Central memory CD8-positive, alpha-beta T cell (primary cell): Measurements from ENCODE around the gene CMIP.
"Not testable (repeated sequence)": the region's sequence is repeated elsewhere in the genome, so short reads cannot be mapped to it uniquely, and the experiment has no call there.

Experiments used
- ATAC-seq: fragments of 150-1000 bp; cut with Tn5 transposase; replicated peaks from 2 replicates; pipeline ENCODE4 v1.10.0; 2022; ENCODE audit warnings: mild to moderate bottlenecking, moderate FRiP score, moderate number of reproducible peaks; ENCODE audit not compliant: poor library complexity, severe bottlenecking; ENCODE audit errors: extremely low read depth
- DNase-seq, 2 donors: peaks; one replicate each; pipeline ENCODE4 v3.0.0; 2021; ENCODE audit warnings: low spot score in 2 of 2
- H3K27ac Mint-ChIP-seq: one replicate; pipeline ENCODE4 v1.8.0; 2022; ENCODE audit warnings: low read depth, mild to moderate bottlenecking, moderate library complexity, mixed read lengths
- H3K27me3 Mint-ChIP-seq: one replicate; pipeline ENCODE4 v1.8.0; 2022; ENCODE audit warnings: mixed read lengths
- H3K36me3 Mint-ChIP-seq: one replicate; pipeline ENCODE4 v1.8.0; 2022; ENCODE audit warnings: mild to moderate bottlenecking, moderate library complexity, mixed read lengths; ENCODE audit not compliant: insufficient read depth
- H3K4me1 Mint-ChIP-seq: one replicate; pipeline ENCODE4 v1.8.0; 2022; ENCODE audit warnings: mixed read lengths
- H3K4me3 Mint-ChIP-seq: one replicate; pipeline ENCODE4 v1.8.0; 2022; ENCODE audit warnings: mild to moderate bottlenecking, moderate library complexity, mixed read lengths
- H3K9me3 Mint-ChIP-seq: one replicate; pipeline ENCODE4 v1.8.0; 2022; ENCODE audit warnings: mixed read lengths

The CMIP gene

DNA sequence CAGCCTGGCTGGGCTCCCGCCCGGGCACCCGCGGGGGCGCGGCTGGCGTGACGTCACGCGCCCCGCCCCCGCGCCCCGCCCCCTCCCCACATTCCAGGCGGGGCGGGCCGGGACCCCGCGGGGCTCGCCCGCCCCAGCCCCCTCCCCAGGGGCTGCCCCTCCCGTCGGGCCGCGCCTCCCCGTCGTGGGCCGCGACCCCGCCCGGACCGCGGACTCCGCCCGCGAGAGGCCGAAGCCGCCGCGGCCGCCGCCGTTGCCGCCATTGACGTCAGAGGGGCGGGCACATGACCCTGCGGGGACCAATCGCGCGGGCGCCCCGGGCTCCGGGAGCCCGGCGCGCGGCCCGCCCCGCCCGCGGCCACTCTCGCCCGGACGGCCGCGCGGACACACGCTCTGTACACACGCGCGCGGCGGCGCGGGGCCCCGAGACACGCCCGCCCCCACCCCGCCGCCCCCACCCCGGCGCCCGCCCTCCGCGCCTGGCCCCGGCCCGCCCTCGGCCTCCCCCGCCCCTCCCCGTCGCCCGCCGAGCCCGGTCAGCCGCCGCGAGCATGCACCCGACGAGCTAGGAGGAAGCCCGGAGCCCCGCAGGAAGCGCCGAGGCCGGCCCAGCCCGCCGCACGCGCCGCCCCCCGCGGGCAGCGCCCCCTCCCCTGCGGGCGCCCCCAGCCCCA, at the start of gene CMIP:
CMIP (plus strand) TSS at position 361 of the 674 bp plus-strand sequence.
- ATAC-seq (peak; percentile 66), DNase-seq (peak; percentile 73 to 78)
- Mint-ChIP-seq H3K36me3 (peaks cover 30% of the 10 kb centered on the region), H3K4me1 (peaks cover 42% of the 10 kb centered on the region), H3K9me3 (no peaks in the 10 kb centered on the region), H3K27ac (peak within 1 kb of the TSS; percentile 97), H3K4me3 (peak within 1 kb of the TSS; percentile 92), H3K27me3 (no peaks in the 10 kb centered on the region)

DNA sequence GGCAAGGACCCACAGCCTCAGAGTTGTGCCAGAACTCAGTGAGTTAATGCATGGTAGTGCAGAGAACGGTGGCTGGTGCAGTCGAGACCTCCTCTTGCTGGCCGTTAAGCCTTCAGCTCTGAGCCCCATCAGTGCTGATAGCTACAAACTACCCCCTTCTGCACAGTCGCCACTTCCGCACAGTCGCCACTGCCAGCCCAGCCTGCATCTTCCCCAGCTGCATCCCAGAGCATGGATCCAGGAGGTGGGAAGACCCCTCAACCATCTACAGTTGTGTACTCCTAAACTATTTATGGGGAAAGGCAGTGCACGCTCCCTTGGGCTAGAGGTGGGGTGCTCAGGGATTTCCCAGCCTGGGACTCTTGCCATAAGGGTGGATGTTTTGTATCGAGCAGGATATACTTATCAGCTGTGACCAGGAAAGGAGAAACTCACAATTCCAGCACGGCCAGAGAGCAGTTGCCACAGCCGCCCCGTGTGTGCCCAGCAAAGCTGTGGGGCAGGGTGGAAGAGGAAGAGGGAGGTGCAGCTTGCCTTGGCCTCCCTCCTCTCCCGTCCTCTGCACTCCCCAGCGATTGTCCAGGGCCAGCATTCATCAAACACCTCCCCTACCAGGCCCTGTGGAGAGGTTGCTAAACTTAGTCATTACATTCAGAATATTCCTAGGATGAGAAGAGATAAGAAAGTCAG, 49.5 kb upstream of the CMIP start:
- DNase-seq, result no peak
- no peaks in the 10 kb centered on the region for H3K36me3 Mint-ChIP-seq
- no peaks in the 10 kb centered on the region for H3K4me1 Mint-ChIP-seq
- H3K27ac Mint-ChIP-seq, result peak overlapping the region; percentile 44
- no peaks in the 10 kb centered on the region for H3K27me3 Mint-ChIP-seq
- no peak overlapping the region for H3K4me3 Mint-ChIP-seq
- ATAC-seq, result no peak
- no peaks in the 10 kb centered on the region for H3K9me3 Mint-ChIP-seq

DNA sequence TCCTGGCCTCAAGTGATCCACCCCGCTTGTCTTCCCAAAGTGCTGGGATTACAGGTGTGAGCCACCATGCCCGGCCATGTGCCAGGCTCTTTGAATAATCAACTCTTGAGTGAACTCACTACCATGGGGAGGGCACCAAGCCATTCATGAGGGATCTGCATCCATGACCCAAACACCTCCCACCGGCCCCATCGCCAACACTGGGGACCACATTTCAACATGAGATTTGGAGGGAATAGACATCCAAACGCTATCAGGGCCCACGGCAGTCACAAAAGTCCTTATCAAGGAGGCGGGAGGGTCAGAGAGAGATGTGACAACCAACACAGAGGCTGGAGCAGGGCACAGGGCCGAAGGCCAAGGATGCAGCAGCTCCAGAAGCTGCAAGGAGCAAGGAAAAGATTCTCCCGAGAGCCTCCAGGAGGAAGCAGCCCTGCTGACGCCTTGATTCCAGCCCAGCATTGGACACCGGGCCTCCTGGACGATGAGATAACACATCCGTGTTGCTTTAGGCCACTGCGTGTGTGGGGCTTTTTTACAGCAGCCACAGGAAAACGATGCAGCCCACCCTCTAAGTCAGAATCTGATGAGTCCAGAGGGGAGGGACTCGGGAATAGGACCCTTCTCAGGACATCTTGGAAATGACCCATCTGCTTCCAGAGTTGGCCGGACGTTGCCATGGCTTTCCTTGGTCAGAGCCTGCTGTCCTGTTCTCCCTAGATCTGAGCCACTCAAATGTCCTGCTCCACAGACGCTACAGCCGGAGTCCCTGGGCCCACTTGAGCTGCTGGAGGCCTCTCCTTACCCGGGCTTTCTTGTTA, 47.3 kb upstream of the CMIP start:
- Mint-ChIP-seq H3K4me1 (no peaks in the 10 kb centered on the region), H3K27ac (no peak overlapping the region), H3K9me3 (no peaks in the 10 kb centered on the region), H3K27me3 (no peaks in the 10 kb centered on the region), H3K4me3 (no peak overlapping the region), H3K36me3 (no peaks in the 10 kb centered on the region)
- ATAC-seq, result no peak
- DNase-seq, result no peak

DNA sequence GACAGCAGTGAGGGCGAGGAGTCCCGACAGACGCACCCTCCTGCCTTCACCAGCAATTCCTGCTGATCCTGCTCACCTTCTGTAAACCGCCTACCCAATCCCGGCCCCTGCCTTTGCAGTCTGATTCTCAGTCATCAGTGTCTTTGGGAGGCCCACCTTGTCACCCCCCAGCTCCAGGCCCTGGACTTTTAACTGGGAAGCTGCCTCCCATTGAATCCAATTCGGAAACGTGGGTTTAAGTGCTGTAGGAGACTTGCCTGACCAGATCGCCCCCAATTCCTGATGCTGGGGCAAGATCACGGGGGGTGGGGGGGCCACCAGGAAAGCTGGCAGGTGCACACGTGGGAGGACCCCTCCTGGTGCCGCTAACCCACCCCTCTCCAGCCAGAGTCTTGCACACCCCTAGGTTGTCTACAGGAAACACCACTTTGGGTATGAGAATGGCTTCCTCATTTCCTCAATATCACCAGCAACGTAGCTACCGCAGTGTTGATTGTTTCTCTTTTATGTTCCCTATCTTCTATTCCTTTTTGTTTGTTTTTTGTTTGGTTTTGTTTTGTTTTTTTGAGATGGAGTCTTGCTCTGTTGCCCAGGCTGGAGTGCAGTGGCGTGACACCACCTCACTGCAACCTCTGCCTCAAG, 46.6 kb upstream of the CMIP start:
- Mint-ChIP-seq H3K27ac (peak overlapping the region; percentile 48), H3K36me3 (no peaks in the 10 kb centered on the region), H3K4me3 (no peak overlapping the region), H3K9me3 (no peaks in the 10 kb centered on the region), H3K4me1 (no peaks in the 10 kb centered on the region), H3K27me3 (no peaks in the 10 kb centered on the region)
- ATAC-seq, result no peak
- DNase-seq, result no peak

DNA sequence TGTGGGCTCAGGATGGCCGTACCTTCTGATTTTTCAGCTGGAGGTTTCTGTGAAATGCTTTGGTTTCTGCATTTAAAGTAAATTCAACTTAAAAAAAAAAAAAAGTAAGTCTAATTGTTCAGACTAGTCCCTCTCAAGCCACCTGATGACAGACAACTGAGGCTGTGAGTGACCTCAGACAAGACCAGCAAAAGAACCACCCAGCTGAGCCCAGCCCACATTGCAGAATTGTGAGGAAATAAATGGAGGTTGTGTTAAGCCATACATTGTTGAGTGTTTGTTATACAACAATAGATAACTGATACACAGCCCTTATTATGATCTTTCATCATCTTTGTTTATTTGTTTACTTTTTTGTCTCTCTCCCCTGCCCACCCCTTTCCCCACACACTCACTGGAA, 44.7 kb upstream of the CMIP start:
- Mint-ChIP-seq H3K36me3 (no peaks in the 10 kb centered on the region), H3K27me3 (no peaks in the 10 kb centered on the region), H3K4me3 (no peak overlapping the region), H3K9me3 (no peaks in the 10 kb centered on the region), H3K27ac (no peak overlapping the region), H3K4me1 (no peaks in the 10 kb centered on the region)
- DNase-seq (no peak), ATAC-seq (no peak)

DNA sequence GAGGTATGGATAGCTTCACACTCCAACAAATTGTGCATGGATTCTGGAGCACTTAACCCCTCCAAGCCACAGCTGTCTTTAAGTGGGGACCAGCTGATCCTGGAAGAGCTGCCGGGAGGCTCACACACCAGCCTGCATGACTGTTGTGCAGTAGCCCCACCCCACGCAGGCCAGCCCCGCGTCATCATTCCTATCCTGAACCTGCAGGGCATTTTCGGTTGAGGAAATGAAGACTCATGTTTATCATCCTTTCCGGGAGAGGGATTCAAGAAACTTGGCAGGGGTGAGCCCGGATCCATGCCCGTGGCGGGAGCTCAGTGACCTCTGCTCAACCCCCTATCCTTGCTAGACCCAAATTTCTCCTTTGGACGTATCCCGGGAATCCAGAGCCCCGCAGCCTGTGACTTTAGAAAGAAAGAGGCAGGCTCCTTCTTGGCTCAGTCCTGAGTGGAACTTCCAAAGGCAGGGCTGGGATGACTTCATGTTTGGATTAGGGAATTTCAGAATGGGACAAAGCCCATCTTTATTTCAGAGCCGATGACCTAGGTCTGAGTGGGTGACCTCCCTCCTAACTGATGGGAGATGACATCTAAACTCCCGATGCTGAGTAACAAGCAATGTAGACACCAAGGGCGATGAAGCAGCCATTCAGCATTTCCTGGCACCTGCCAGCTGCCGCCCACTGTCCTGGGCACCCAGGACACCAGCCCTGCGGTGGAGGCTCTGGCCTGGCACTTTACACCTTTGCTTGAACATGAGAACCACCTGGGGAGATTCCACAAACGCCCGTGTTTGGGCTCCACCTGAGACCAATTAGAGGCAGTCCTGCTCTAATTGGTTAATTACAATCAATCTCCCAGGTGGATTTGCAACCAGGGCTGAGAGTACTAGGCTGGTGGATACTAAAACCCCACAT, 43.3 kb upstream of the CMIP start:
- Mint-ChIP-seq H3K27me3 (no peaks in the 10 kb centered on the region), H3K9me3 (no peaks in the 10 kb centered on the region), H3K4me3 (no peak overlapping the region), H3K27ac (no peak overlapping the region), H3K4me1 (no peaks in the 10 kb centered on the region), H3K36me3 (no peaks in the 10 kb centered on the region)
- no peak for DNase-seq
- ATAC-seq, result no peak

DNA sequence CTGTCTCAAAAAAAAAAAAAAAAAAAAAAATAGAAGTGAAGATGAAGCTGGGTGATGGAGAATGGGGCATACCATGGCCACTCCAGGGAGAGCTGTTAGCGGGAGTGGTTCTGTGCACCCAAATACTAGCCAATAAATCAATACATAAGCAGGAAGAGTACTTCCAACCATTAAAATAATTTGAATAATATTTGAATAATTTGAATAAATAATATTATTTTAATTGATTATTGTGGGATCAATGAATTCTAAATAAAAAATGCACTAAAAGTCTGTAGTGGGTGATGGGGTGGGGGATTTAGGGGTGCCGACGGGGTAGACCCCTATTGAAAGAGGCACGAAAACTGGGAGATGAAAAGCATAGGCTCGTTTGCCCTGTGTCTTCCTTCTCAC, 41.4 kb upstream of the CMIP start:
- Mint-ChIP-seq H3K4me3 (no peak overlapping the region), H3K36me3 (no peaks in the 10 kb centered on the region), H3K27me3 (peaks cover under 1% of the 10 kb centered on the region), H3K9me3 (no peaks in the 10 kb centered on the region), H3K27ac (no peak overlapping the region), H3K4me1 (no peaks in the 10 kb centered on the region)
- ATAC-seq (no peak), DNase-seq (no peak)

DNA sequence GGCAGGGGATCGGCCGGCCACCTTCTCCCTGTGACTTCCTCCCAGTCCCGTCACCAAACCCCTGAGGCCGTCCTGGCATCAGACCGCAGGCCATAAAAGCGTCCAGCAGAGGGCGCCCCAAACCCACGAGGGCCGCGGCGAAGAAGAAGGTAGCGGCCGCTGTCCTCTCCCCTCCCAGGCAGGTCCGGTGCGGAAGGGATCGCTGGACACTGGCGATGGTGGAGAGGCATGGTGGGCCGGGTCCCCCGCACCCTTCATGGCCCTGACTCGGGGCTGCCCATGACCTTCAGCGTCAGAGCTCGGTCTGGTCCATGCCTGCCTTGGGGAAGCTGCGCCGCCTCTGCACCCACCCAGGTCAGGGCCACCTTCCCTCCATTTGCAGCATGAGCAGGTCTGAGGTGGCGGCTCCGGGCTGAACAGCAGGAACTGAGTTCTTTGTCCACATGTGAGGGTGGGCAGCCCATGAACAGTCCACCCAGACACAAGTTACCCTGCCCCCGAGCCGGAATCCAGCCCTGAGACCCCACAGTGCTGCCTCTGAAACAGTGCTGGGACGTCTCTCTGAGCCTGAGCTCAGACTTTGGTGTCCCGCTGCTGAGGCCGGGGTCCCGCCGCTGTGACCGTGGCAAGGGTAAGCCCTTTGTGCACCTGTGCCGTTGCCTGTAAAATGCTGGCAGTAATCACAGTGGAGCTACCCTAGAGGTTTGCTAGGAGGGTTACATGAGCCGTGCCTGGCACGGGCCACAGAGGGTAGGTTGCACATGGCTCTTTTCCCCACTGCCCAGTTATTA, 40.8 kb upstream of the CMIP start:
- Mint-ChIP-seq H3K9me3 (no peaks in the 10 kb centered on the region), H3K27me3 (peaks cover 6% of the 10 kb centered on the region), H3K36me3 (no peaks in the 10 kb centered on the region), H3K27ac (no peak overlapping the region), H3K4me3 (no peak overlapping the region), H3K4me1 (no peaks in the 10 kb centered on the region)
- ATAC-seq, result peak; percentile 80
- DNase-seq, result peak; percentile 65 to 82

DNA sequence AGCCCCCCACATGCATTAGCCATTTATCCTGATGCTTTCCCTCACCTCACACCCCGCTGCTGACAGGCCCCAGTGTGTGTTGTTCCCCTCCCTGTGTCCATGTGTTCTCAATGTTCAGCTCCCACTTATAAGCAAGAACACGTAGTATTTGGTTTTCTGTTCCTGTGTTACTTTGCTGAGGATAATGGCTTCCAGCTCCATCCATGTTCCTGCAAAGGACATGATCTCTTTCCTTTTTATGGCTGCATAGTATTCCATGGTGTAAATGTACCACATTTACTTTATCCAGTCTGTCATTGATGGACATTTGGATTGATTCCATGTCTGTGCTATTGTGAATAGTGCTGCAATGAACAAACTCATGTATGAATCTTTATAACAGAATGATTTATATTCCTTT, 39.6 kb upstream of the CMIP start:
- DNase-seq, H3K4me3 Mint-ChIP-seq, H3K4me1 Mint-ChIP-seq, H3K27ac Mint-ChIP-seq, H3K36me3 Mint-ChIP-seq, ATAC-seq, H3K9me3 Mint-ChIP-seq: not testable (repeated sequence)
- H3K27me3 Mint-ChIP-seq, result peaks cover 12% of the 10 kb centered on the region

DNA sequence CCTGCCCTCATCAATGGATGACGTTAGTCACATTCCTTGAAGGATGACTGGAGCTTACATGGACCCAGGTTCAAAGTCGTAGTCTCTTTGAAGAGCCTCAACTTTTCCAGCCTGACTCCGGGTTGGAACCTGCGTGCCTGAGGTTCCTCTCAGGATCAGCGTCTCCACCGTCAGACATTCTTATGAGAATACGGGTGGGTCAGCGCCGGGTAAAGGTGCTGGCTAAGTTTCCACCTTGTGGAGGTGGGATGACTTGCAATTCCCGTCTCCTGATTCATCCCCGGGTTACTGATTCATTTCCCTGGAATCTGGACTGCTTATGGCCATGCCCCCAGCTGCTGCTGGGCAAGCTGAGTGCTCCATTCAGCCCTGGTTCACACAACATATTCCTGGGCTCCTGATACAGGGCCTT, 38.9 kb upstream of the CMIP start:
- Mint-ChIP-seq H3K27ac (no peak overlapping the region), H3K36me3 (peaks cover 2% of the 10 kb centered on the region), H3K4me3 (no peak overlapping the region), H3K9me3 (no peaks in the 10 kb centered on the region), H3K27me3 (peaks cover 14% of the 10 kb centered on the region), H3K4me1 (no peaks in the 10 kb centered on the region)
- DNase-seq (no peak), ATAC-seq (no peak)

DNA sequence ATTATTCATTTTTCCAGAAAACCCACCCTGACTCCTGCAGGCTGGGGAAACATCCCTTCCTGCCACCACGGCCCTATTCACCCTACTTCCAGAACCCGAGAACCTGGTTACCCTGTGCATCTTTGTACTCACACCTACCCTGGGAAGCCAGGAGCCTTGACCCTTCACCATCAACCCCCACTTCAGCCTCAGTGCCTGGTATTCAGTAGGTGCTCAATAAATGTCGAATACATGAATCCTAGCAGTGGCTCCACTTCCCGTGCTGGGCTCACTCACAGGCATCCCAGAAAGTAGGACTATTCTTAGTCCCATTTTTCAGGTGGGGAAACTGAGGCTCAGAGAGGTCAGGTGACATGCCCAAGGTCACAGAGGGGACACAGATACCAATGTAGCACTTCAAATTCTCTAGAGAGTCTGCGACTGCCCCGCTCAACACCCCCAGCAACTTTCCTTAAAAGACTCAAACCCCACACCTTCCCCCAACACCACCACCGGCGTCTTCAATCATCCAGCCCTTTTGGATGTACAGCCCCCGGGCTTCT, 36.1 kb upstream of the CMIP start:
- H3K4me1 Mint-ChIP-seq, result no peaks in the 10 kb centered on the region
- H3K36me3 Mint-ChIP-seq, result peaks cover 3% of the 10 kb centered on the region
- H3K9me3 Mint-ChIP-seq, result no peaks in the 10 kb centered on the region
- H3K27ac Mint-ChIP-seq, result peak overlapping the region; percentile 5
- no peak overlapping the region for H3K4me3 Mint-ChIP-seq
- DNase-seq (no peak), ATAC-seq (no peak)
- peaks cover 20% of the 10 kb centered on the region for H3K27me3 Mint-ChIP-seq
